ENCODE data around the gene DHRS9.

Gene DHRS9

GRCh38 chr2:169136885-169137534 is 67.6 kb downstream of the DHRS9 start:
- DNase-seq = no peak

- no peak for DNase-seq
Measured at GRCh38 chr2:169137924-169138323, 68.6 kb downstream of the DHRS9 start.

DNA sequence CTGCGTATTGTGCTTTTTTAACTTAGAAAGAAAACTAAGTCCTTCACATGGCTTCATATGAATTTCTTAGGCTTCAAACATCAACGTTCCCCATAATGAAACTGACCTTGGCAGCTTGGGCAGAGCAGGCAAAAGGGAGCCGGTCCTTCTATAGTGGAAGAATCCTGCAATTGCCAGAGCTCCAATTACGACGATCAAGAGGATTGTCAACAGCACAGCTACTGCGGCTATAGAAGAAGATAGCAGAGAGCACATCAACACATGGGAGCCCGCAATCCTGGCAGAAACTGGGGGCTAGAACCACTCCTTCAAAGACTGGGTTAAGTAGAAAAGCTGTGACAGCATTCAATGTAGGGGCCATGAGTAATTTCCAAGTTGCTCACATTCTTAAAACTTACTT is 69.8 kb downstream of the DHRS9 start:
- DNase-seq = no peak

DNA sequence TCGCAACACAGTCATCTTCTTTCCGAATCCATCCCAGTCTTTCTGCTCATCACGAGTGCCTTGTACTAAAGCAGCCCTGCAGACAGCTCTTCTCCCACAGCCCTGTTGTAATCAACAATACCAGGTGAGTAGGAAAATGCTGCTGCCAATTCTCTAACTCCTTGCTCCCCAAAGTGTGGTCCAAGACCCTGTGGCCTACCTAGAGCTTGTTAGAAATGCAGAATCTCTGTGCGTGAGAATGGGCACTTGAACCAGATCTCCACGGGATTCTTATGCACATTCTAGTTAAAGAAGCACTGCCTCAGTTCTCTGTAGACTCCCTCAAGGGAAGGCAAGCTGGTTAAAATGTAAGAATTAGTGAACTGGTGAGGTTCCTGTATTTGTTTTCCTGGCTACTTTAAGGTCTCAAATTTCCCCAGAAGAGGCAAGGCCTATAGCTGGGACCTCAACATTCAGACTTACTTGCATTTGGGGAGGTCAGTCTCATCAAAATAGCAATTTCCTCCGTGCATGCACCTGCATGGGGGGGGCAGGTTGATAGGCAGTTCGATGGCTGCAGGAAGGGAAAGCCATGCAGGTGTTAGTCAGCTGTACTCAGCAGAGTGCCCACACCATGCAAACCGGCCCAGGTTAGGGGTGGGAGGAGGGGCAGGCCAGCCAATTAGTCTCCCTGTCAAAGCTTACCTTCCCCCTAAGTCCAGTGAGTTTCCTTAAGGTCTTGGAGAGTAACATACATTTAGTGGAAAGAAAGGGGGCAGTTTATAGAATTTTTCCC is 70.8 kb downstream of the DHRS9 start:
- no peak for DNase-seq

GRCh38 chr2:169141713-169142352 is 72.5 kb downstream of the DHRS9 start:
- peak; percentile 60 for DNase-seq

GRCh38 chr2:169143998-169144397 is 74.6 kb downstream of the DHRS9 start:
- no peak for DNase-seq

All from CD4-positive, alpha-beta T cell treated with Interleukin-10 for 1 hour (primary cell).